Measurements from ENCODE around the gene HIGD2A.

Gene HIGD2A

DNA sequence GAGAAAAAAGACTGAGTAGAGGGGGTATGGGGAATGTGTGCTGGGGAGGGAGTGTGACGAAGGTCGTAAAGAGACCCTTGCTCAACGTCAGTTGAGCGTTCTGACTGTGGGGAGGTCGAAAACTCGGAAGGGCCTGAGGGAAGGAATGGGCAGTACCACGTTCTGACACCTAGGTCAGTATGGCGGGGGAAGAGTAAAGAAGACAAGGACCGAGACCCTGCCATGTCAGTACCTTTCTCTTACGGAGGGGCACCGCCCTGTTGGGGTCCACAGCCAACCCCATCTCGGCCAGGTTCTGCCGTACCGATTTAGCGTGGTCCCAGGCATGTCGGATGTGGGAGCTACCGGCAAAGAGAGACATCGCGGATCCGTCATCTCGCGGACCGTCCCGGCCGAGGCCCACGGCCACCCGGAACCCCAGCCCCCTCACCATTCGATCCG lies 528 bp upstream of the HIGD2A start:
- TF ChIP-seq, protein P1, sequence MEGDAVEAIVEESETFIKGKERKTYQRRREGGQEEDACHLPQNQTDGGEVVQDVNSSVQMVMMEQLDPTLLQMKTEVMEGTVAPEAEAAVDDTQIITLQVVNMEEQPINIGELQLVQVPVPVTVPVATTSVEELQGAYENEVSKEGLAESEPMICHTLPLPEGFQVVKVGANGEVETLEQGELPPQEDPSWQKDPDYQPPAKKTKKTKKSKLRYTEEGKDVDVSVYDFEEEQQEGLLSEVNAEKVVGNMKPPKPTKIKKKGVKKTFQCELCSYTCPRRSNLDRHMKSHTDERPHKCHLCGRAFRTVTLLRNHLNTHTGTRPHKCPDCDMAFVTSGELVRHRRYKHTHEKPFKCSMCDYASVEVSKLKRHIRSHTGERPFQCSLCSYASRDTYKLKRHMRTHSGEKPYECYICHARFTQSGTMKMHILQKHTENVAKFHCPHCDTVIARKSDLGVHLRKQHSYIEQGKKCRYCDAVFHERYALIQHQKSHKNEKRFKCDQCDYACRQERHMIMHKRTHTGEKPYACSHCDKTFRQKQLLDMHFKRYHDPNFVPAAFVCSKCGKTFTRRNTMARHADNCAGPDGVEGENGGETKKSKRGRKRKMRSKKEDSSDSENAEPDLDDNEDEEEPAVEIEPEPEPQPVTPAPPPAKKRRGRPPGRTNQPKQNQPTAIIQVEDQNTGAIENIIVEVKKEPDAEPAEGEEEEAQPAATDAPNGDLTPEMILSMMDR (IDR thresholded peaks at IDR 0.05; ENCODE audit: extremely low read depth, missing control alignments) = no peak
- DNase-seq (ENCODE audit: low spot score) = no peak

DNA sequence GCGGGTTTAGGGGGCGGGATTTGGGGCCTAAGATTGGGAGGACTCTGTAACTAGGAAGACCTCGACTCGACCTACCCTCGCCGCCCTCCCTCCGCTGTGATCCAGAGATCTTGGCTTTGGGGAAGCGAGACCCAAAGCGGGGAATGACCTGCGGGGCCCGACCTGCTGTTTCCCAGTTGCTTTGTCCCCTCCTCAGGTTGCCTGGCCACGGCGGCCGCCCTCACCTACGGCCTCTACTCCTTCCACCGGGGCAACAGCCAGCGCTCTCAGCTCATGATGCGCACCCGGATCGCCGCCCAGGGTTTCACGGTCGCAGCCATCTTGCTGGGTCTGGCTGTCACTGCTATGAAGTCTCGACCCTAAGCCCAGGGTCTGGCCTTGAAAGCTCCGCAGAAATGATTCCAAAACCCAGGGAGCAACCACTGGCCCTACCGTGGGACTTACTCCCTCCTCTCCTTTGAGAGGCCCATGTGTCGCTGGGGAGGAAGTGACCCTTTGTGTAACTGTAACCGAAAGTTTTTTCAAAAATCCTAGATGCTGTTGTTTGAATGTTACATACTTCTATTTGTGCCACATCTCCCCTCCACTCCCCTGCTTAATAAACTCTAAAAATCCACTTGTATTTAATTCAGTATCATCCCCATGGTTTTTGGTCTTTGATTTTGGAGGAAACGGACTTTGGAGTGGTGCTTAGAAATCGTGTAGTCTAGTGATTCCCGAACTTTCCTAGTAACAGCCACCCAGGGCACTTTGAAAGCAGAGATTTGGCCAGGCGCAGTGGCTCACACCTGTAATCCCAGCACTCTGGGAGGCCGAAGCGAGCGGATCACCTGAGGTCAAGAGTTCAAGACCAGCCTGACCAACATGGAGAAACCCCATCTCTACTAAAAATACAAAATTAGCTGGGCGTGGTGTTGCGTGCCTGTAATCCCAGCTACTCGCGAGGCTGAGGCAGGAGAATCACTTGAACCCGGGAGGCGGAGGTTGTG lies 878 bp downstream of the HIGD2A start:
- TF ChIP-seq, protein P1 (IDR thresholded peaks at IDR 0.05; ENCODE audit: extremely low read depth, missing control alignments) = no peak
- peak; percentile 72 for DNase-seq (ENCODE audit: low spot score)

DNA sequence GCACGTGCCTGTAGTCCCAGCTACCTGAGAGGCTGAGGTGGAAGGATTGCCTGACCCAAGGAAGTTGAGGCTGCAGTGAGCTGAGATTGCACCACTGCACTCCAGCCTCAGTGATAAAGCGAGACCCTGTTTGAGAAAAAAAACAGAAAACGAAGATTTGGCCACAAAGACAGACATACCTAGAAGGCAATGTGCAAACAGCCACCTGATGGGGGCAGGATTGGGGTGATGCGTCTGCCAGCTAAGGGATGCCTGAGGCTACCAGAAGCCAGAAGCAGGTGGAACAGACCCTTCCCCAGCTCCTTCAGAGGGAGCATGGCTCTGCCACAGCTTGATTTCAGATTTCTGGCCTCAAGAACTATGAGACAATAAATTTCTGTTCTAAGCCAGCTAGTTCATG lies 2.9 kb downstream of the HIGD2A start:
- TF ChIP-seq, protein P1 (IDR thresholded peaks at IDR 0.05; ENCODE audit: extremely low read depth, missing control alignments) = no peak
- no peak for DNase-seq (ENCODE audit: low spot score)

DNA sequence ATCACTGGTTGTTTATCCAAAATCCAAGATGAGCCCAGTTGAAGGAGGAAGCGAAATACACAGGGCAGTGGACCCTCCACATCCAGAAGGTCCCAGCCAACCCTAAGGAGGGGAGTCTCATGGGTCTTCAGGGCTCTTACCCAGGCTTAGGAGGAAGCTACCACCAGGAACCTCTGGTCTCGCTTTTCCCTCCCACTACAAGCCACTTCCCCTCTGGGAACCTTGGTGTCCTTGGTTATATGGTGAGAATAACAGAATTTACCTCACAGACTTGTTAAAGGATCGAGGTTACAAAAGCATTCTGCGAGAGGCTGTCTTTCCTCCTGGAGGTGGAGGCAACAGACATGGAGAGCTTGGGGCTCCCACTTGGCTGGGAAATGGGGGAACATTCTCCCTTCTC lies 3.4 kb downstream of the HIGD2A start:
- DNase-seq (ENCODE audit: low spot score) = no peak
- TF ChIP-seq, protein P1 (IDR thresholded peaks at IDR 0.05; ENCODE audit: extremely low read depth, missing control alignments) = no peak

DNA sequence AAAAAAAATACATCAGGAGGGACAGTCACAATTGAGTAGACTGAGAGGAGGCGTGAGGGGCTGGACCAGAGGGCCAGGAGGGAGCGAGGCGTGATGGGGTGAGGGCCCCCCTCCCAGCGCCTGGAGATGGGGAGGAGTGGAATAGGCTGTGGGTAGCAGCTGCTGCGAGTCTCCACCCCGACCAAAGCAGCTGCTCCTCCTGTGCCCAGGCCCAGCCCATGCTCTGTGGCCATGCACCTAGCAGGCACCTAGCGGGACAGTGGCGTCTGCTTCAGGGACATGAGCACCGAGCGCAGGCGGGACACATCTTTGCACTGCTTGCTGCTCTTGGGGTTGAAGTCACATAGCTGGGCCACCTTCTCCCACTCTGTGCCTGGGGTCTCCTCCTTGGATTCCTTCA lies 4.0 kb downstream of the HIGD2A start:
- DNase-seq (ENCODE audit: low spot score) = no peak
- TF ChIP-seq, protein P1 (IDR thresholded peaks at IDR 0.05; ENCODE audit: extremely low read depth, missing control alignments) = no peak

DNA sequence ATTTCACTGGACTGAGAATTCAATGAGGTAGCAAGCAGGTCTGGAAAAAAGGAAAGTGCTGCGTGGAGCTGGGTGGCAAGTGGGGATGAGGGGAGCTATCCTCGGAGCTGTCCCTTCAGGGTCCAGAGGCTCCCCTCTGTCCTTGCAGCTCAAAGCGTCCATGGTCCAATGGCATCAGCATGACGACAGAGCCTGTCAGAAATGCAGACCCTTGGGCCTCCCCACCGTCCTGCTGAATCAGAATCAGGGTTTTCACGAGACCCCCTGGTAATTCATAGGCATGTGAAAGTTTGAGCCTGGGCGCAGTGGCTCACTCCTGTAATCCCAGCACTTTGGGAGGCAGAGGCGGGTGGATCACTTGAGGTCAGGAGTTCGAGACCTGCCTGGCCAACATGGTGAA lies 5.5 kb downstream of the HIGD2A start:
- no peak for DNase-seq (ENCODE audit: low spot score)
- TF ChIP-seq, protein P1 (IDR thresholded peaks at IDR 0.05; ENCODE audit: extremely low read depth, missing control alignments) = no peak

DNA sequence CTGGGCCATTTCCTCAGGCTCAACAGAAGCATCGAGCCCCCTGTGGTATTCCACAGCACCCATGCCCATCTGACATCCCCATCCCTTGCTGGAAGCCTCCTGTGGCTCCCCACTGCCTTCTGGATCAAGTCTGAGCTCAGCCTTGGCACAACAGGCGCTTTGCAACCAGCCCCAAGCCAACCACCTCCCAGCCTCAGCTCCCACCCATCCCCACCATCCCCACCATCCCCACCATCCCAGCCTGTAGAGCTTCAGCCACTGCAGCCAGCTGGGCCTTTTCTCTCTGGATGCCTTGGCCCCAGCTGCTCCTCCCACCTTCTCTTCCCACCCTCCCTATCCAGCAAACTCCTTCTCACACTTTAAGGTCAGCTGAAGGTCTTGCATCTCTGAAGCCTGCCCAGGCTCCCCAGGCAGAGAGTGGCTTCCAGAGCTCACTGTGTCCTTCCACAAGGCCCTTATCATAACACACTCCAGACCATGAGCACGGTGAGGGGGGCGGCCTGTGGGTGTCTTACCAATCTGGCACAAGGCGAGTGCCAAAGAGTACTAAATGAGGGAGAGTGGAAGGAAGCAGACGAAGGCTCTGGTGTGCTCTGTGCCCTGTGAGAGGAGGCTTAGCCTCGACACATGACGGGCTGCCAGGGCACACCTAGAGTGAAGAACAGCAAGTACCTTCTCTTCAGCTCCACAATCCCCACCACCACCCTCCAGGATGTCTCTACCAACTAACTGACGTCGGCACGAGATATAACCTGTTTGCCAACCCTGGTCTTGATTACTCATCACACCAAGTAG lies 6.5 kb downstream of the HIGD2A start:
- DNase-seq (ENCODE audit: low spot score) = no peak

More for the DNA sequence above, 6.5 kb downstream of the HIGD2A start:
- TF ChIP-seq, protein P1 (IDR thresholded peaks at IDR 0.05; ENCODE audit: extremely low read depth, missing control alignments) = no peak
